DOHH2 (cell line): ENCODE results near the gene GLI1.

Source experiments
- CTCF ChIP-seq: fragments of 200-600 bp; sonication (generic); IDR thresholded peaks from one replicate; pipeline ENCODE4 v1.5.1; 2014; ENCODE audit warnings: antibody characterized with exemption, mild to moderate bottlenecking, low read depth, low read length; ENCODE audit not compliant: poor library complexity, severe bottlenecking
- EZH2phosphoT487 ChIP-seq: fragments of 200-600 bp; sonication (generic); IDR thresholded peaks from 2 replicates; pipeline ENCODE4 v1.6.1; 2017; ENCODE audit warnings: borderline replicate concordance, mild to moderate bottlenecking, antibody characterized with exemption, low read length, moderate library complexity, mixed read lengths

GRCh38 chr12:57461917-57462250 lies 2.3 kb downstream of the GLI1 start:
- TF ChIP-seq CTCF: no peak
- TF ChIP-seq EZH2phosphoT487: no peak
